Fibroblast of lung (primary cell): Measurements from ENCODE around the gene TLK2. TPM values are rescaled to one million over a fixed set of nuclear protein-coding genes. Genes with fewer than 3 reads are reported as not detected.

Experiments used
- DNase-seq, 2 donors: peaks; one replicate each; pipeline versions ENCODE4 v3.0.0 to v3.0.0-alpha.2; 2010; ENCODE audit warnings: low read depth in 2 of 2
- H2AFZ ChIP-seq: 2 replicates; pipeline ENCODE4 v1.5.1; 2012; ENCODE audit warnings: low read length, control low read depth, inconsistent platforms
- H3K27ac ChIP-seq: 2 replicates; pipeline ENCODE4 v1.5.1; 2011; ENCODE audit warnings: low read length, control low read depth; ENCODE audit not compliant: insufficient read depth
- H3K27me3 ChIP-seq: 2 replicates; pipeline ENCODE4 v1.5.1; 2011; ENCODE audit warnings: mild to moderate bottlenecking, low read length; ENCODE audit not compliant: control insufficient read depth, insufficient read depth
- H3K36me3 ChIP-seq: 2 replicates; pipeline ENCODE4 v1.5.1; 2011; ENCODE audit warnings: low read length; ENCODE audit not compliant: control insufficient read depth, insufficient read depth
- H3K4me1 ChIP-seq: 2 replicates; pipeline ENCODE4 v1.5.1; 2011; ENCODE audit warnings: low read length; ENCODE audit not compliant: control insufficient read depth, insufficient read depth; ENCODE audit errors: extremely low read depth
- H3K4me2 ChIP-seq: 2 replicates; pipeline ENCODE4 v1.5.1; 2011; ENCODE audit warnings: low read length, control low read depth; ENCODE audit not compliant: insufficient read depth; ENCODE audit errors: extremely low read depth
- H3K4me3 ChIP-seq, 4 experiments: fragments of 200-600 bp in 1 of 4; sonication (generic) in 1 of 4; replicated peaks in 1 of 4; 2 replicates each; pipeline ENCODE4 v1.5.1; 2011 to 2016; ENCODE audit warnings: low read length in 4 of 4, low read depth in 3 of 4, mild to moderate bottlenecking in 3 of 4, control low read depth in 2 of 4, inconsistent platforms in 1 of 4, mixed read lengths in 1 of 4; ENCODE audit not compliant: insufficient read depth in 1 of 4; ENCODE audit errors: control extremely low read depth in 1 of 4
- H3K79me2 ChIP-seq: 2 replicates; pipeline ENCODE4 v1.5.1; 2012; ENCODE audit warnings: mild to moderate bottlenecking, low read length, inconsistent platforms; ENCODE audit not compliant: control insufficient read depth, insufficient read depth
- H3K9ac ChIP-seq: 2 replicates; pipeline ENCODE4 v1.5.1; 2011; ENCODE audit warnings: mild to moderate bottlenecking, low read length, control low read depth; ENCODE audit not compliant: insufficient read depth
- H3K9me3 ChIP-seq: 2 replicates; pipeline ENCODE4 v1.5.1; 2012; ENCODE audit warnings: low read depth, low read length; ENCODE audit not compliant: control insufficient read depth, insufficient read depth
- H4K20me1 ChIP-seq: 2 replicates; pipeline ENCODE4 v1.5.1; 2011; ENCODE audit warnings: low read length; ENCODE audit not compliant: control insufficient read depth, insufficient read depth; ENCODE audit errors: extremely low read depth
- EZH2 ChIP-seq: IDR thresholded peaks from 2 replicates; pipeline ENCODE4 v1.5.1; 2012; ENCODE audit warnings: low read length, control low read depth, mild to moderate bottlenecking; ENCODE audit errors: missing control alignments
- polyA plus RNA-seq, 2 donors: library from polyadenylated mRNA; depleted of rRNA in 1 of 2; stranded (reverse) in 1 of 2; unstranded in 1 of 2; fragments of >200 nt; gene quantifications; 2 replicates each; pipeline ENCODE4 v1.2.1, GENCODE V29; 2011 to 2012; ENCODE audit warnings: missing spikeins in 1 of 2
- total RNA-seq: library from RNA; depleted of rRNA; stranded (reverse); fragments of >200 nt; gene quantifications from 2 replicates; pipeline ENCODE4 v1.2.1, GENCODE V29; 2014
- TF ChIP-seq, protein P1 (sequence below), 2 donors: IDR thresholded peaks in 1 of 2; conservative IDR thresholded peaks in 1 of 2; 1 replicate in 1 of 2; 2 replicates in 1 of 2; pipeline ENCODE4 v1.5.1; 2011 to 2012; ENCODE audit warnings: low read length in 2 of 2, control low read depth in 1 of 2, inconsistent platforms in 1 of 2, low read depth in 1 of 2, mild to moderate bottlenecking in 1 of 2

The TLK2 gene
- total and polyA plus RNA-seq, 2 donors (not counting 1 experiment from before 2014, with no cell fraction given): 55.5 to 63.9 TPM

DNA sequence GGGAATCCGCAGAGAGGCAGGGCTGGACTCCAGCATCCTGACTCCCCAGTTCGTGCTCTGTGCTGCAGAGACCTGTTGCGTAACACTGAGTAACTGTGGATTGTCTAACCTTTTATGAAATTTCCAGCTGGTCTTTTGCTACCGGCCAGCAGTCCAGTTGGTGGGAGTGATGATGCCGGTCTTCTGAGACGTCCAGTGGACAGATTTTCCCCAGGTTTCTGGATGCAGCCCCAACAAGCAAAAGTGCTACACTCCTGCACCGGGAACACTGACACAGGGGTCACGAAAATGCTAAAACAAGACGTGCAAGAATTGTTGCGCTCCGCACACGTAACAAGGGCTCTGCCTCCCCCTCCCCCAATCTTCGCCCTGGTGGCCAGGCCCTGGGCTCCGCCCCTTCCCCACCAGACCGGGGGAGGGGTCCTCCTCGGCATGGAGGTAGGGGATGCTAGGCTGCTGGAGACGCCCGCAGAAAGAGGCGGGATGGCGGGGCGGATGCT lies 148.1 kb downstream of the TLK2 start:
- no peaks in the 10 kb centered on the region for H3K9me3 ChIP-seq
- H2AFZ ChIP-seq: no peak overlapping the region
- DNase-seq: peak; percentile 82 to 93
- H3K79me2 ChIP-seq: peaks cover 39% of the 10 kb centered on the region
- H3K4me1 ChIP-seq: peaks cover 24% of the 10 kb centered on the region
- H3K36me3 ChIP-seq: peaks cover 2% of the 10 kb centered on the region
- peaks cover 2% of the 10 kb centered on the region for H4K20me1 ChIP-seq
- peak overlapping the region; percentile 89 for H3K27ac ChIP-seq
- peak overlapping the region; percentile 51 to 86 (median 66) for H3K4me3 ChIP-seq
- H3K27me3 ChIP-seq: no peaks in the 10 kb centered on the region
- peak overlapping the region; percentile 74 for H3K4me2 ChIP-seq
- peak overlapping the region; percentile 92 for H3K9ac ChIP-seq
- TF ChIP-seq, protein P1, sequence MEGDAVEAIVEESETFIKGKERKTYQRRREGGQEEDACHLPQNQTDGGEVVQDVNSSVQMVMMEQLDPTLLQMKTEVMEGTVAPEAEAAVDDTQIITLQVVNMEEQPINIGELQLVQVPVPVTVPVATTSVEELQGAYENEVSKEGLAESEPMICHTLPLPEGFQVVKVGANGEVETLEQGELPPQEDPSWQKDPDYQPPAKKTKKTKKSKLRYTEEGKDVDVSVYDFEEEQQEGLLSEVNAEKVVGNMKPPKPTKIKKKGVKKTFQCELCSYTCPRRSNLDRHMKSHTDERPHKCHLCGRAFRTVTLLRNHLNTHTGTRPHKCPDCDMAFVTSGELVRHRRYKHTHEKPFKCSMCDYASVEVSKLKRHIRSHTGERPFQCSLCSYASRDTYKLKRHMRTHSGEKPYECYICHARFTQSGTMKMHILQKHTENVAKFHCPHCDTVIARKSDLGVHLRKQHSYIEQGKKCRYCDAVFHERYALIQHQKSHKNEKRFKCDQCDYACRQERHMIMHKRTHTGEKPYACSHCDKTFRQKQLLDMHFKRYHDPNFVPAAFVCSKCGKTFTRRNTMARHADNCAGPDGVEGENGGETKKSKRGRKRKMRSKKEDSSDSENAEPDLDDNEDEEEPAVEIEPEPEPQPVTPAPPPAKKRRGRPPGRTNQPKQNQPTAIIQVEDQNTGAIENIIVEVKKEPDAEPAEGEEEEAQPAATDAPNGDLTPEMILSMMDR (conservative IDR thresholded peaks at IDR 0.05 in 1 of 2, IDR thresholded peaks at IDR 0.05 in 1 of 2; ENCODE audit: low read depth in 1 of 2, low read length in 2 of 2): no peak
- no peak for TF ChIP-seq EZH2

DNA sequence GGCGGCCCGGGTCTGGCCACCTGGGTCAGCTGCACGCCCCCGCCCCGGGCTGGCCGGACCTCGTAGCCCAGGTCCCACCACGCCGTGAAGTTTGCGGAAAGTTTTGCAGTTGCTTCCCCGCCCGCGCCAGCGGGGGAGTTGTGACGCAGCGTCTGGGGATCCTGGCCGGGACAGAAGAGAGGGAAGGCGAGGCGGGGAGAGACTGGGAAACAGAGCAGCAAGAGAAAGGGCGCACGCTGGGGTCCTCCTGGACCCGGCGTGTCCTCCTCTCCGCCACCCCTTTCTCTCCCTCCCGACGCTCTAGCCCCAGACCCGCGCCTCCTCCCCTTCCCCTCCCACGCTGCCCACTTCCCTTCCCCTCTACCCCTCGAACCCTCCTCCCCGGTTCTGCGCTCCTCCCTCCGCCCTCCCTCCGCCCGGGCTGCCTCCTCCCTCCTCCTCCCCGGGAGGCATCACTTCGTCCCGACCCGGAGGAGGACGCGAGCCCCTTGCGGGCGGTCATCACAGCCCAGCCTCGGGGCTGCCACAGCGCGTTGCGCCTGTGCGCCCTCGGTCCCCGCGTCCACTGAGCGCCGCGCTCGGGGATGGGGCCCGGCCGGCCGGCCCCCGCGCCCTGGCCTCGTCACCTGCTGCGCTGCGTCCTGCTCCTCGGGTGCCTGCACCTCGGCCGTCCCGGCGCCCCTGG lies 148.7 kb downstream of the TLK2 start, which contains the start of gene MRC2:
TSS of gene MRC2 (plus strand) at position 452 of the 685 bp plus-strand sequence. CDS start at position 585, 133 bp downstream.
- Histone ChIP-seq H3K9me3 (no peaks in the 10 kb centered on the region), H3K79me2 (peaks cover 44% of the 10 kb centered on the region), H3K4me1 (peaks cover 24% of the 10 kb centered on the region), H2AFZ (peak within 1 kb of the TSS; percentile 25), H3K4me3 (peak within 1 kb of the TSS; percentile 51 to 87 (median 74)), H3K36me3 (peaks cover 2% of the 10 kb centered on the region), H4K20me1 (peaks cover 2% of the 10 kb centered on the region), H3K9ac (peak within 1 kb of the TSS; percentile 92), H3K27ac (peak within 1 kb of the TSS; percentile 89), H3K27me3 (no peaks in the 10 kb centered on the region), H3K4me2 (peak within 1 kb of the TSS; percentile 74)
- TF ChIP-seq, protein P1 (conservative IDR thresholded peaks at IDR 0.05 in 1 of 2, IDR thresholded peaks at IDR 0.05 in 1 of 2; ENCODE audit: low read depth in 1 of 2, low read length in 2 of 2): no peak
- no peak for TF ChIP-seq EZH2
- peak; percentile 76 to 90 for DNase-seq

DNA sequence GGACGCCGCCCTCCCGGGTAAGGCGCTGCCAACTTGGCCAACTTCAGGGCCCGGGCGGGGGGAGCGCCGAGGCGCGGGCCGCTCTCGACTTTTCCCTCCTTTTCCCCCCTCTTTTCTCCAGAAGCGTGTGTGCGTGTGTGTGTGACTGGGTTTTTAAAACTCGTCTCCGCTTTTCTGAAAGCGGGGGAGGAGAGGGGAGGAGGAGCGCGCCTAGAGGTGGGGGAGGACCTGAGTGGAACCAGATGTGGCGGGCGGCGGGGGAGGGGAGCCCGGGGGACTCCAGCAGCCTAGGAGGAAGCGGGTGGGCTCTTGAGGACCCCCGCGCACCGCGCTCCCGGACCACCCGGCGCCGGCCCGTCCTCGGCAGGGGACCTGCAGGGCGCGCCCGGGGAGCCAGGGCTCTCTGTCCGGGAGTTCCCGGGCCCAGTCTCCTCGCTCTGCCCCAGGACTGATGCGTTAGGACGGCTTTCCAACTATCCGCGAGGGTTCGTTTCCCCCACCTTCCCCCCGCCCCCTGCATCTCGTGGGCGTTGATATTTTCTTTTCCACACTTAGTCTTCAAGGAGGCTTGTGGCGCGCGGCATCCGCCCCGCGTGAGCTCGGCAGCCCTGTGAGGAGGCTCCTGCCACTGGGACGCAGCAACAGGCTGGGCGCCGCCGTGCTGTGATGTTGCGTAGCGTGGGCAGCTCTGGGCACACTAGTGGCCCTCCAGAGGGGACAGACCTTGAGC lies 149.4 kb downstream of the TLK2 start:
- TF ChIP-seq EZH2: no peak
- TF ChIP-seq, protein P1 (conservative IDR thresholded peaks at IDR 0.05 in 1 of 2, IDR thresholded peaks at IDR 0.05 in 1 of 2; ENCODE audit: low read depth in 1 of 2, low read length in 2 of 2): no peak
- H3K4me3 ChIP-seq: peak overlapping the region; percentile 51 to 87 (median 74)
- H3K4me1 ChIP-seq: peaks cover 30% of the 10 kb centered on the region
- H2AFZ ChIP-seq: no peak overlapping the region
- peaks cover 52% of the 10 kb centered on the region for H3K79me2 ChIP-seq
- peak overlapping the region; percentile 92 for H3K9ac ChIP-seq
- H3K27me3 ChIP-seq: no peaks in the 10 kb centered on the region
- no peaks in the 10 kb centered on the region for H3K9me3 ChIP-seq
- H4K20me1 ChIP-seq: peaks cover 2% of the 10 kb centered on the region
- peak; percentile 76 to 78 for DNase-seq
- H3K36me3 ChIP-seq: peaks cover 5% of the 10 kb centered on the region
- H3K27ac ChIP-seq: peak overlapping the region; percentile 89
- H3K4me2 ChIP-seq: peak overlapping the region; percentile 64
